NCI-H1092 treated with DMSO at 0.1 percent for 48 hours (cell line): ENCODE data around the gene NKX3-2.

Experiments
- DNase-seq: peaks from one replicate; lab custom pipeline; 2025; lab: John Stamatoyannopoulos, UW

NKX3-2 gene

DNA sequence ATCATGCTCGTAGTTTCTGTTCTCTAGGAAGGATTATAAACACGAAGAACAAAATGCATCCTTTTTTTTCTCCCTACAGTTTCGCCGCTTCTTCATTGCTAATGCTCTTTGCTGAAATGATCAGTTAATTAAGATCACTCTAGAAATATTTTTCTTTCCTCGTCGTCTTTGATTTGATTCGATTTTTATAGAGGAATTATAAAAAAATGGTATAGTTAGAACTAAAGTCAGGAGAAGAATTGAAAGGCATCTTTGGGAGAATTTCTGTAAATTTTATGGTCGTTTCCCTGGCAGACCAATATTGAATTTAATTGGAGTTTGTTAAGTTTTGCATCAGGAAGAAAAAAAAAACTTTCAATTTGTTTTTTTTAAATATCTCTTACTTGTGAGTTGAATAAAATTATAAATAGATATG, 1.1 kb upstream of the NKX3-2 start:
- DNase-seq, result no peak

- DNase-seq, result peak; percentile 74
Observed at GRCh38 chr4:13544606-13545393, 492 bp upstream of the NKX3-2 start.

GRCh38 chr4:13543032-13543838, 1.1 kb downstream of the NKX3-2 start:
- DNase-seq, result no peak

GRCh38 chr4:13542577-13543031, 1.7 kb downstream of the NKX3-2 start:
- no peak for DNase-seq

- DNase-seq, result peak; percentile 36
Observed at GRCh38 chr4:13541720-13542576, 2.4 kb downstream of the NKX3-2 start.

GRCh38 chr4:13541176-13541604, 3.1 kb downstream of the NKX3-2 start:
- no peak for DNase-seq

DNA sequence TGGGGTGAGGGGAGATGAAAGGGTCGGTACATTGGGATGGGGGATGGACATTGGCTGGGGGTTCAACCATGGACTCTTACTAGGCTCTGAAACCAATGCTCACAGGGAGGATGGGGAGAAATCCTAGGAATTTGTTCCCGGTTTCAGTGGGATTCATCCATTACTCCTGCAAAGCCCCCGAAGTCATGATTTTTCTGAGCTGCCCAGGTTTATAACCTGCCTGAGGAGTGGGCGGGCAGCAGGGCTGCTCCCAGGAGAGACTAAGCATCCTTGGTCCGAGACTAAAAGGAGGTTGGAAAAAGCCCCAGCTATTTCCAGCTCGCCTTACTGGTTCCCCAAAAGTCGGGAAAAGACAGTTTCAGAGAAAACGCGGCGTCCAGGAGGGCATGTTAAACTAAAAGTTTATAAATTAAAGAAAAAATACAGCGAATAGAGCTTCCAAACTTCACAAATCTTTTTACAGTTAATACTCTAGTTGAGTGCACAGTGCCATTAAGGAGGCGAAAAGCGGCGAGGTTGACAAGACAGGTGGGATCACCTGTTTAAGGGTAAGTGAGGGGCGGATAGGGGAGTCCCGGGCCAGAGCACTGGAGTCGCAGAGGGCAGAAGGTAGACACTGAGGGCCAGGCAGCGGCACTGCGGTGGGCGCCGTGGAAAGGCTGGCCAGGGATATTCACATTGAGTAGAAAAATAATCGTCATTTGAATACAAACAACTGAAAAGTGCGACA, 3.7 kb downstream of the NKX3-2 start:
- no peak for DNase-seq

DNA sequence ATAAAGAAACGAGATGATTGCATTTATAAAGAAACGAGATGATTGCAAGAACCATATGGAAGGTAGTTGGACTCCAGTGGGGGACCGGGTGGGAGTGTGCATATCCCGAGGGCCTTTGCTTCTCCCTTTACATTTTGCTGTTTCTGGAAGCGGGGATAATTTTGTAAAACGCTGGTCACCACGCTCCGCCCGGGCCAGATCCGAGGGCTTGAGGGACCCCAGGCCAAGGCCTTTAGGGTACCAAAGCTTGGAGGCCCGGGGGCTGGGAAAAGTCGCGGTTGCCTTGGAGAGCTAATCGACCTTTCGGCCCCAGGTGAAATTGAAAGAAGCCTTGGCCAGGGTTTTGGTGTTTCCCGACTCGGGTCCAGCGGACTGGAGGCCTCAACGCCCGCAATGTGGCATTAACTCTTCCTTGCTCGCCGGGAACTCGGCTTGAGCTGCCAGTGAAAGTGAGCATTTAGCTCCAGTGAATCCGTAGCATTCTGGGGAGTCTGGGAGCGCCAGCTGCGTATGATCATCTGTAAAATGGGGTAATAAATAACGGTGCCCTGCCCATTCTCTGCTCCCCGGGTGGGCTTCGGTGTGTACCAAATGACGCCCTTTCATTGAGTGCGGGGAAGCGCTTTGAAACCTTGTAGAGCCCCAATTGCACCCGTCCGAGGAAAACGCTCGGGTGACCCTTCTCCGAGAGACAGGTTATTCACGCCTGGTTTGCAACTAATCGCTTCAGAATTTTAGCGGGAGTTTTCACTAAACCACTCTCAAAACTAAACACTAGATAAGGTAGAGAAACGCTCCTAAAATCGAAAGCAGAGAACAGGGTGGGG, 4.5 kb downstream of the NKX3-2 start:
- no peak for DNase-seq

GRCh38 chr4:13539047-13539618, 5.2 kb downstream of the NKX3-2 start:
- no peak for DNase-seq

DNA sequence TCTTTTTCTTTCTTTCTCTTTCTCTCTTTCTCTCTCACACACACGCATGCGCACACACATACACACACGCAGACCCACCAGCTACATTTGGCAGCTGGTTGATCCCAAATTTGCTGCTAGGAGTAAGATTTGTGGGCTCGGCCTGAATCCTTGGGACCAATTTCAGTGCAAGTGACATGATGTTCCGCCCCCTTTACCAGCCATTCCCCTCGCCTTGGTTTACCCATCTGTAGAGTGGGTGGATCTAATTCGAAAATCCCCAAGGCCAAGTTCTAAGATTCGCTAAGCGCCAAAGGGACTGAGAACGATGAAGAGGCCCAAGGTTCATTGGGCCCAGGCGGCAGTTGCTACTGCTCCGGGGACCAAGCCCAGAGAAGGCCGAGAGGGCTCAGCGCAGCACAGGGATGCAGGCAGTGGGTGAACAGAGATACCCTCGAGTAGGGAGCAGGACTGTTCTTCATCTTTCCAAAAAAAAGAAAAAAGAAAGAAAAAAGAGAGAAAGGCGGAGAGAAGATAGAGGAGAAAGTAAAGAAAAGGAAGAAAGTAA, 5.8 kb downstream of the NKX3-2 start:
- no peak for DNase-seq

DNA sequence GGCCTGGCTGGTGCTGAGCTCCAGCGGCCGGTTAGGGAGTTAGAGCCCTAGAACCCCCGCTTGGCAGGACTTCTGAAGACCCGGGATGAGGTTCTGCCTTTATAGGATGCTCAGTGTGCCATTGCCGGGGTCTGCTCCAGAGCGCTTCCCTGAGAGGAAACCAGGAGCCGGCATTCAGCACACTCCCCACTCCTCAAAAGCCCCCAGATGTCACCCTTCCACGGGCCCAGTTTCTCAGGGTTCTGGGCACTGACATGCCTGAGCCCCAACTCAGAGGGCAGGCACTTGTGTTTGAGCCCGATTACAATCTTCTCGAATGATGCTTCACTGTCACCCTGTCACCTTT, 6.5 kb downstream of the NKX3-2 start:
- DNase-seq, result no peak

DNA sequence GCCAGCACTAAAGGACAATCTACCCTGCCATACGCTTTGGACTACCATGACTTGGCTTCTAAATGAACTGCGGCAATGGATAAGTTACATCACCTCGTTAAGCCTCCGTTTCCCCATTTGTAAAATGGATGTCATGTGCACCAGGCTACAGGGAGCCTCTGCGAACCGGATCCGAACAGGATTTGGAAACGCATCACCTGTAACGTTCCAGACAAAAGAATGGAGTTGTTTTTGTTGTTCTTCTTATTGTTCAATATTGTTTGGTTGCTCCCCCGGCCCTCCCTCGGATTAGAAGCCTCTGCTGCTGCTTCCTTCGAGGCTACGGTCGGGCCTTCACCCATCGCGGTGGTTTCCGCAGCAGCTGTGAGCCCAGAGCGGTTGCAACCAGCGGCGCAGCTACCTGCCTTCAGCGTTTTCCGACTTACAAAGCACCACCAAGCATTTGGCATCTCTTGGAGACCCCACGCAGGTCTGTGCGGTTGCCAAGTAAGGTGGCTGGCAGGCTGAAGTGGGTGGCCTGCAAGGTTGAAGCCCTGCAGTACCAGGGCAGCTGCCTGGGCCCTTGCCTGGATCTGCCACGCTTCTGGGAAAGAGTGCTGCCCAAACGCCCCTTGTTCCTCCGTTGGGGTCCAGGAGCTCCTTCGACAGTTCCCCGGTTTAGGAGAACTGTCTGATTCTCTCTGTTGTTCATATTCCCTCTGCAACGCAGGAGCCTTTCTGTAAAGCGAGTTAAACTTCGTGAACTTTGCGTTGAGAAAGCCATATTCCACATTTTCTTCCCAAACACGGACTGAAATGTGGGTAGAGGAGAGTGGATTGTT, 7.1 kb downstream of the NKX3-2 start:
- no peak for DNase-seq

DNA sequence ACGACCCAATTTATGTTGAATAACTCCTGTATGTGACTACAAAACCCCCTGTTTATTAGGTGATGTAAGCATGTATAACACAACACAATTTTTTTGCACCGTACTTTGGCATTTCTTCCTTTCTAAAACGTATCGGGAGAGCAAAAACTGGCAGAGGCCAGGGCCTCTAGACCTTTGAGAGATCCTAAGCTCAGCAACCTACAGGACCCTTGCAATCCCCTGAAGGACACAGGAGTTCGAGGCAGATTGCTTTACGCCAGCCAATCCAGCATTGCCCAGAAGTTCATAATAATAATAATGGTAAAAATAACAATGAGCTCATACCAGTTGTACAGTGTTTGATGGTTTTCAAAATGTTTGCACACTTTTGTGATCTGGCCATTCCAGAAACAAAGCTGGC, 7.7 kb downstream of the NKX3-2 start:
- DNase-seq, result no peak

- no peak for DNase-seq
Observed at GRCh38 chr4:13535708-13536361, 8.5 kb downstream of the NKX3-2 start.

GRCh38 chr4:13535118-13535517, 9.2 kb downstream of the NKX3-2 start:
- no peak for DNase-seq

DNA sequence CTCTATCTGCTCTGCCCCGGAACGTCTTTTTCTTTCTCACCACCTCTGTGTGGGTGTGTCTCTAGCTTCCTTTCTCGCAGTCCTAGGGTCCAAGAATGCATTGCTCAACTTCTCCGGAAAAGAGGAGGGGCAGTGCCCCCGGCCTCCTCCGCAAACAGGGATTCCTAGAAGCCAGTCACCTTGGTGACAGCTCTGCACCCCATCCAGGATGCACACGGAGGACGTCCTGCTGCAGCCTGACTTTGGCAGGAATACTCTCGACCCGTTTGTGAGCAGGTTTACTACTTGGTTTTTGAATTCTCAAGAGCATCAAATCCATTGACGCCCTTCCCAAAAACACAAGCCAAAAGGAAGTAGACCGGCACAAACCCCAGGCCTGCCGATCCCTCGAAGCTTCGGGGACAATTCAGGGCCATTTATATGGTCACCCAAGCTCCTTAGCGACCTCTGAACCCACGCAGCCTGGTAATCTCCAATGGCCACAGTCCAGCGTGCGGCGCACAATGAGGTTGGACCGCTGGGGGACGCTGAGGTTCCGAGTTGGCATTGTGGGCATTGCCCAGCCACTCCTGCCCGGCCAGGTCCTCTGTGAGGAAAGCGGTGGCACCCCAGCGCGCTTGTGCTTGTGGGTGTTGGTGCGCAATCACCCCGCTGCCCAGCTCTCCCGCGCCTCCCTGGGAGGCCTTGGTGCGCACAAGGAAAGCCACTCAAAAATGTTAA, 9.8 kb downstream of the NKX3-2 start:
- no peak for DNase-seq

- DNase-seq, result no peak
Observed at GRCh38 chr4:13533670-13534343, 10.5 kb downstream of the NKX3-2 start.
